NCI-H69 (cell line): ENCODE measurements around the gene SLC1A4.
"Not testable (repeated sequence)": the region's sequence is repeated elsewhere in the genome, so short reads cannot be mapped to it uniquely, and the experiment has no call there.

Source experiments
- DNase-seq: peaks from one replicate; lab custom pipeline; 2025; lab: John Stamatoyannopoulos, UW

The SLC1A4 gene

GRCh38 chr2:64989126-64989981 lies at the start of gene SLC1A4:
TSS of gene SLC1A4 (plus strand) at chr2:64989399. CDS start at chr2:64989644, 245 bp downstream.
- peak; percentile 90 for DNase-seq

- no peak for DNase-seq
These were observed 48.1 kb upstream of the SLC1A4 start for GRCh38 chr2:64941143-64941542.

GRCh38 chr2:64941801-64942200 lies 47.4 kb upstream of the SLC1A4 start:
- no peak for DNase-seq

GRCh38 chr2:64942693-64943092 lies 46.5 kb upstream of the SLC1A4 start:
- no peak for DNase-seq

- no peak for DNase-seq
These were observed 45.6 kb upstream of the SLC1A4 start for GRCh38 chr2:64943387-64944150.

GRCh38 chr2:64944484-64944883 lies 44.7 kb upstream of the SLC1A4 start:
- DNase-seq: no peak

- no peak for DNase-seq
These were observed 43.0 kb upstream of the SLC1A4 start for GRCh38 chr2:64945973-64946768.

- no peak for DNase-seq
These were observed 42.4 kb upstream of the SLC1A4 start for GRCh38 chr2:64946769-64947247.

- DNase-seq: no peak
These were observed 41.3 kb upstream of the SLC1A4 start for GRCh38 chr2:64947885-64948284.

- DNase-seq: no peak
These were observed 38.7 kb upstream of the SLC1A4 start for GRCh38 chr2:64950226-64951160.

- DNase-seq: no peak
These were observed 37.8 kb upstream of the SLC1A4 start for GRCh38 chr2:64951306-64951953.

GRCh38 chr2:64952096-64952495 lies 37.1 kb upstream of the SLC1A4 start:
- DNase-seq: no peak

- no peak for DNase-seq
These were observed 36.4 kb upstream of the SLC1A4 start for GRCh38 chr2:64952511-64953482.

- no peak for DNase-seq
These were observed 33.7 kb upstream of the SLC1A4 start for GRCh38 chr2:64955467-64955866.

GRCh38 chr2:64957109-64957903 lies 31.9 kb upstream of the SLC1A4 start:
- no peak for DNase-seq

GRCh38 chr2:64958556-64958955 lies 30.6 kb upstream of the SLC1A4 start:
- DNase-seq: no peak

GRCh38 chr2:64960819-64961218 lies 28.4 kb upstream of the SLC1A4 start:
- DNase-seq: no peak

GRCh38 chr2:64963138-64963537 lies 26.1 kb upstream of the SLC1A4 start:
- not testable (repeated sequence) for DNase-seq
